PFSK-1 (cell line): ENCODE data around the gene CLEC2D.

Source experiments
- FOXP2 ChIP-seq: optimal IDR thresholded peaks from 2 replicates; pipeline ENCODE3; 2011; ENCODE audit warnings: borderline replicate concordance, control low read depth, inconsistent platforms; ENCODE audit not compliant: insufficient read depth; ENCODE audit errors: extremely low read length, extremely low read depth
- POLR2AphosphoS5 ChIP-seq: IDR thresholded peaks from 2 replicates; pipeline ENCODE4 v1.6.1; 2012; ENCODE audit warnings: low read depth, mild to moderate bottlenecking, control low read depth, low read length, moderate library complexity
- SIN3A ChIP-seq: IDR thresholded peaks from 2 replicates; pipeline ENCODE4 v1.6.1; 2012; ENCODE audit warnings: mild to moderate bottlenecking, low read length, moderate library complexity, borderline replicate concordance; ENCODE audit not compliant: insufficient read depth
- TAF1 ChIP-seq: IDR thresholded peaks from 2 replicates; pipeline ENCODE4 v1.6.1; 2012; ENCODE audit warnings: low read length, control low read depth, borderline replicate concordance; ENCODE audit not compliant: insufficient read depth
- TF ChIP-seq, protein P1 (sequence below), 2 experiments: IDR thresholded peaks; 2 replicates each; pipeline versions ENCODE4 v1.6.1 to v1.8.0; 2011 to 2012; ENCODE audit warnings: low read depth in 2 of 2, low read length in 2 of 2, control low read depth in 1 of 2, inconsistent platforms in 1 of 2, mild to moderate bottlenecking in 1 of 2, moderate library complexity in 1 of 2; ENCODE audit not compliant: insufficient read depth in 1 of 2

CLEC2D gene

DNA sequence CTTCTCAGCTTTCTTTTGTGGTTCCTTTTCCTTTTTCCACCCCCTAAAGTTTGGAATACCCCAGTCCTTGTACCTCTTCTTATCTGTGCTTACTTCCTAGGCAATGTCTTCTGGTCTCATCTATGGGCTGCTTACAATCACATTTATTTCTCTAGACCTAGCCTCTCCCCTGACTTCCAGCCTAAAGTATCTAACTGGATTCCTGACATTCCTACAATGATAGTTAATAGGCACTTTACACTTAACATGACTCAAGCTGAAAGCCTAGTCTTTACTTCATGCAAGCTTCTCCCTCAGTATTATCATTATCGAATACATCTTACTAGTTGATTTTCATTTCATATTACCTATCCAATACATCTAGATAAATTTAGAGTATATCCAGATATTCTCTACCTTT, 42.2 kb downstream of the CLEC2D start:
- TF ChIP-seq POLR2AphosphoS5: no peak

DNA sequence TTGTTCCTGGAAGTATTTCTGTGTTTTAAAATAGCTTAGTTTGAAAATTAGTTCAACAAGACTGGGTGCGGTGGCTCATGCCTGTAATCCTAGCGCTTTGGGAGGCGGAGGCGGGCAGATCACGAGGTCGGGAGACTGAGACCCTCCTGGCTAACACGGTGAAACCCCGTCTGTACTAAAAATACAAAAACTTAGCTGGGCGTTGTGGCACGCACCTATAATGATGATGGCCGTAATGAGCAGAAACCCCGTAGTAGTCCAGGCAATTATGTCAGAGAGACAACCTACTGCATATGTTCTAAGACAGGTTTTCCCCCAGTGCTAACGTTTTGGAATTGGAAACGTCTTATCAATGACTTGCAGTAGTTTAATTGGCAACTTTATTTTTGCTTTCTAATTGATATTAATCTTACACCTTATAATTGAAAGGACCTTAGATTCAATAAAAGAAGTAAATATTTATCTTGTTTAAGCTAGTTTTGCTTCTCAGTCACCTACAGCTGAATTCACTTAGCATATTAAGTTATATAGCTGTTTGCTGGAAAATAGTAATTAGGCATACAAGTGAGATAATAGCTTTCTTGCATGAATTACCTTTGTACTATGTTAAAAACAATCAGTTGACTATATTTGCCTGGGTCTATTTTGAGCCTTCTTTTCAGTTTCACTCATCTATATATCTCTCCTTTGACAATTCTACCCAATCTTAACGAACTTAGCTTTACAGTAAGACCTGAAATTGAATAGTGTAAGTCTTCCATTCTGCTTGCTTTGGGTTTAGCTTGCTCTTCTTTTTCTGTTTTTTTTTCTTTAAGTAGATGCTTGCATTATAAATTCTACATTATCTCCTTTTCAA, 47.8 kb downstream of the CLEC2D start:
- no peak for TF ChIP-seq SIN3A
- TF ChIP-seq TAF1: no peak
- TF ChIP-seq POLR2AphosphoS5: no peak
- TF ChIP-seq, protein P1, sequence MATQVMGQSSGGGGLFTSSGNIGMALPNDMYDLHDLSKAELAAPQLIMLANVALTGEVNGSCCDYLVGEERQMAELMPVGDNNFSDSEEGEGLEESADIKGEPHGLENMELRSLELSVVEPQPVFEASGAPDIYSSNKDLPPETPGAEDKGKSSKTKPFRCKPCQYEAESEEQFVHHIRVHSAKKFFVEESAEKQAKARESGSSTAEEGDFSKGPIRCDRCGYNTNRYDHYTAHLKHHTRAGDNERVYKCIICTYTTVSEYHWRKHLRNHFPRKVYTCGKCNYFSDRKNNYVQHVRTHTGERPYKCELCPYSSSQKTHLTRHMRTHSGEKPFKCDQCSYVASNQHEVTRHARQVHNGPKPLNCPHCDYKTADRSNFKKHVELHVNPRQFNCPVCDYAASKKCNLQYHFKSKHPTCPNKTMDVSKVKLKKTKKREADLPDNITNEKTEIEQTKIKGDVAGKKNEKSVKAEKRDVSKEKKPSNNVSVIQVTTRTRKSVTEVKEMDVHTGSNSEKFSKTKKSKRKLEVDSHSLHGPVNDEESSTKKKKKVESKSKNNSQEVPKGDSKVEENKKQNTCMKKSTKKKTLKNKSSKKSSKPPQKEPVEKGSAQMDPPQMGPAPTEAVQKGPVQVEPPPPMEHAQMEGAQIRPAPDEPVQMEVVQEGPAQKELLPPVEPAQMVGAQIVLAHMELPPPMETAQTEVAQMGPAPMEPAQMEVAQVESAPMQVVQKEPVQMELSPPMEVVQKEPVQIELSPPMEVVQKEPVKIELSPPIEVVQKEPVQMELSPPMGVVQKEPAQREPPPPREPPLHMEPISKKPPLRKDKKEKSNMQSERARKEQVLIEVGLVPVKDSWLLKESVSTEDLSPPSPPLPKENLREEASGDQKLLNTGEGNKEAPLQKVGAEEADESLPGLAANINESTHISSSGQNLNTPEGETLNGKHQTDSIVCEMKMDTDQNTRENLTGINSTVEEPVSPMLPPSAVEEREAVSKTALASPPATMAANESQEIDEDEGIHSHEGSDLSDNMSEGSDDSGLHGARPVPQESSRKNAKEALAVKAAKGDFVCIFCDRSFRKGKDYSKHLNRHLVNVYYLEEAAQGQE (IDR thresholded peaks at IDR 0.05; ENCODE audit: insufficient read depth in 1 of 2, low read depth in 2 of 2, low read length in 2 of 2): no peak
- TF ChIP-seq FOXP2: no peak

DNA sequence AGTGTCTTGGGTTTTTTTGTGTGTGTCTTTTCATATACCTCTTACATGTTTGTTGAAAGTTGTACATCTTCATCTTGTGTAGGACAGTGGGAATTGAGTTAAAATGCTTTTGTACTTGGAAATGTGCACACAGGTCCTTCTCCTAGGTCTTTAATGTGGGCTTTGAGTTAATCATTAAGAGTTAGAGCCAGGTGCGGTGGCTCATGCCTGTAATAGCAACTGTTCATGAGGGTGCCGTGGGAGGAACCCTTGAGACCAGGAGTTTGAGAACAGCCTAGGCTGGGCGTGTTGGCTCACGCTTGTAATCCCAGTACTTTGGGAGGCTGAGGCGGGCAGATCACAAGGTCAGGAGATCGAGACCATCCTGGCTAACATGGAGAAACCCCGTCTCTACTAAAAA, 49.5 kb downstream of the CLEC2D start:
- TF ChIP-seq FOXP2 (no peak), SIN3A (no peak), POLR2AphosphoS5 (no peak), TAF1 (no peak)
- TF ChIP-seq, protein P1 (IDR thresholded peaks at IDR 0.05; ENCODE audit: insufficient read depth in 1 of 2, low read depth in 2 of 2, low read length in 2 of 2): no peak

DNA sequence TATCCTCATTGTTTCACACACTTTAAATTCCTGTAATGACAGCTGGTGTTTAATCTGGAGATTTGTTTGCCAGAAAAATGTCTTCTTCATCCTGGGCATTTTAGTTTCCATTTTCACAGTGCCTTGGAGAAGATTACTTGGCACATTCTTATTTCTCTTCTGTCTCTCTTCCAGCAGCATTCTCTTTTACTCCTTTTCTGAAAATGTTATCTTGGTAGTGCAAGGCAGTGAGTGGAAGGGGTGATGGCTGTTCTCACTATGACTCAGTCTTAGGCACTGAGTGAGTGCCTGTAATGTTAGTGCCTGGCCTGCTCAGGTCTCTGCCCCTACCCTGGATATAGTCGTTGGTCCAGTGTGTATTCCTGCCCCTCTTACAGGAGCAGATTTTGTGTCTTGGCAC, 50.3 kb downstream of the CLEC2D start:
- TF ChIP-seq POLR2AphosphoS5: no peak

DNA sequence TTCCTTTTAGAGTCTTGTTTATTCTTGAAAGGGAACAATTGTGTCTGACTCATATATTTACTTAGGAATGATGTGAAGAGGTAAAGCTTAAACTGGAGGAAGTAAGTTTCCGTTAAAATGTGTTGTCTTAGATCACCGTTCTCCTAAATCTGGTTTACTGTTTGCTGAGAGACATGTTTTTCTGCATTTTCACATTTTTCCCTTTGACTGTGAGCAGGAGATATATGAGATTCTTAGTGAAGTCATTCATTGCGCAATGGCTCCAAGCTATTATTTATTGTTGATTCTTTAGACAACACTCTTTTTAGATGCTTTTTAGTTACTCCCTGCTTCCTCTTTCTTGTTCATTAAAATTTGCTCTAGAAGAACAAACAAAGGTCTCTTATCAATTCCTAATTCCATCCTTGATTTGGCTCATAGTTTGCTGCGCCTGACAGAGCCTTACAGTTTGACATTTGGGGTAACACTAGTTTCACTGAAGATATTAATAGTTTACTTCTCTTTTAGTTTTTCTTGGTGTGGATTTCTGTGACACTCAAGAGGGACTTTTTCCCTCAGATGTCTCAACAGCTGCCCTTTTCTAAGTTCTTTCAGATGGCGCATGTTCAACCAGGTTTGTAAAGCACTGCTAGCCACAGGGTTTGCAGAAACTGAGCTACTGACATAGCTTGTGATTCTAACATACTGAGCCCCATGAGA, 52.0 kb downstream of the CLEC2D start:
- no peak for TF ChIP-seq POLR2AphosphoS5
- TF ChIP-seq FOXP2: no peak
- no peak for TF ChIP-seq TAF1
- TF ChIP-seq, protein P1 (IDR thresholded peaks at IDR 0.05; ENCODE audit: insufficient read depth in 1 of 2, low read depth in 2 of 2, low read length in 2 of 2): no peak
- TF ChIP-seq SIN3A: no peak

DNA sequence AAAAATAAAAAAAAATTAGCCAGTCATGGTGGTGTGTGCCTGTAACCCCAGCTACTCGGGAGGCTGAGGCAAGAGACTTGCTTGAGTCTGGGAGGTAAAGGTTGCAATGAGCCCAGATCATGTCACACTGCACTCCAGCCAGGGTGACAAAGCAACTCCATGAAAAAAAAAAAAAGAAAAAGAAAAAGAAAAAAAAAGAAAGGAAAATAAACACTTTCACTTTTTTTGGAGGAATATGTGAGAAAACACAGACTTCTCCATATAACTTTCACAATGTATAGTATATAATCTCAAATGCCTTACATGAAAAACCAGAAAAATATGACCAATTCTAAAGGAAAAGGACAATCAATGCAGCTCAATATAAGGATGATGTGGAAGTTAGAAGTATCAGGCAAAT, 54.5 kb downstream of the CLEC2D start:
- TF ChIP-seq TAF1: no peak
- TF ChIP-seq, protein P1 (IDR thresholded peaks at IDR 0.05; ENCODE audit: insufficient read depth in 1 of 2, low read depth in 2 of 2, low read length in 2 of 2): no peak
- no peak for TF ChIP-seq FOXP2
- TF ChIP-seq SIN3A: no peak
- no peak for TF ChIP-seq POLR2AphosphoS5
